ENCODE measurements around the gene UPK1B. TPM values are rescaled to one million over a fixed set of nuclear protein-coding genes. Genes with fewer than 3 reads are reported as not detected.
"Not testable (repeated sequence)": the region's sequence is repeated elsewhere in the genome, so short reads cannot be mapped to it uniquely, and the experiment has no call there.

Gene UPK1B
- 10 to 100 TPM in 1 of 3 donors, 1 to 10 TPM in 2; 7.1 to 13.2 (median 9.1) TPM for polyA plus RNA-seq (ENCODE audit: insufficient read length in 3 of 3)
- long read RNA-seq, donor 1, partial matches to known transcripts = 0 of 3 reads
- long read RNA-seq, donor 1, other reads (novel, unspliced or antisense) = 0 of 3 reads
- long read RNA-seq, donor 2, transcript UPK1B-201 (8 exons, 2,118 nt) = major isoform, 7 of 8 reads
- long read RNA-seq, donor 2, partial matches to known transcripts = 0 of 8 reads
- long read RNA-seq, donor 2, other reads (novel, unspliced or antisense) = 0 of 8 reads
- long read RNA-seq, donor 3, partial matches to known transcripts = 0 of 2 reads
- long read RNA-seq, donor 3, other reads (novel, unspliced or antisense) = 0 of 2 reads
- long read RNA-seq, donor 4, transcript UPK1B-201 (8 exons, 2,118 nt) = major isoform, 10 of 10 reads
- long read RNA-seq, donor 4, partial matches to known transcripts = 0 of 10 reads
- long read RNA-seq, donor 4, other reads (novel, unspliced or antisense) = 0 of 10 reads
- long read RNA-seq, donor 5, transcript UPK1B-201 (8 exons, 2,118 nt) = major isoform, 5 of 5 reads
- long read RNA-seq, donor 5, partial matches to known transcripts = 0 of 5 reads
- long read RNA-seq, donor 5, other reads (novel, unspliced or antisense) = 0 of 5 reads
- long read RNA-seq, donor 6, partial matches to known transcripts = 0 of 4 reads
- long read RNA-seq, donor 6, other reads (novel, unspliced or antisense) = 0 of 4 reads
- long read RNA-seq, donor 7, transcript UPK1B-201 (8 exons, 2,118 nt) = major isoform, 12 of 12 reads
- long read RNA-seq, donor 7, partial matches to known transcripts = 0 of 12 reads
- long read RNA-seq, donor 7, other reads (novel, unspliced or antisense) = 0 of 12 reads
- long read RNA-seq, donor 8 = 0 reads
- long read RNA-seq, donor 9, partial matches to known transcripts = 0 of 4 reads
- long read RNA-seq, donor 9, other reads (novel, unspliced or antisense) = 0 of 4 reads
- long read RNA-seq, donor 10, partial matches to known transcripts = 0 of 1 reads
- long read RNA-seq, donor 10, other reads (novel, unspliced or antisense) = 0 of 1 reads
- long read RNA-seq, donor 11, partial matches to known transcripts = 0 of 1 reads
- long read RNA-seq, donor 11, other reads (novel, unspliced or antisense) = 0 of 1 reads
- long read RNA-seq, donor 12, partial matches to known transcripts = 0 of 3 reads
- long read RNA-seq, donor 12, other reads (novel, unspliced or antisense) = 0 of 3 reads
- long read RNA-seq, donor 13, partial matches to known transcripts = 0 of 2 reads
- long read RNA-seq, donor 13, other reads (novel, unspliced or antisense) = 0 of 2 reads
- long read RNA-seq, donor 14 = 0 reads
- long read RNA-seq, donor 15, transcript UPK1B-201 (8 exons, 2,118 nt) = major isoform, 27 of 27 reads
- long read RNA-seq, donor 15, partial matches to known transcripts = 0 of 27 reads
- long read RNA-seq, donor 15, other reads (novel, unspliced or antisense) = 0 of 27 reads
- long read RNA-seq, donor 16, transcript UPK1B-201 (8 exons, 2,118 nt) = major isoform, 5 of 5 reads
- long read RNA-seq, donor 16, partial matches to known transcripts = 0 of 5 reads
- long read RNA-seq, donor 16, other reads (novel, unspliced or antisense) = 0 of 5 reads

DNA sequence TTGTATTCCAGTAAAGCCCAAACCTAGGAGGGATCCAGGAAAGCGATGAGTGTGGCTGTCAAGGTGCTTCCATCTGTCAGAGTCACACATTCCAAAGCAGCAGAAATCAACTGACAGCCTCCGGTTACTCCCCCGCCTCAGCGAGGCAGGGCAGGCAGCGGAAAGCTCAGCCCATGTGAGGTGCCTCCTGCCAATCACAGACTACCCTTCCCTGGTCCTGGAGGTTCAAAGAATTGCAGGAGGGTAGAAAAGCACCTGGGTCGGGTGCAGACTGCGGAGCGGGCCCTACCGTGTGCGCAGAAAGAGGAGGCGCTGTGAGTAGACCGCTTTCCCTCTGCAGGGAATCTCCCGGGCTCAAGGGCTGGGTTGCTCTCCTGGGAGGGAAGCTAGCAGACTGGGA lies at the start of gene UPK1B:
Gene UPK1B (plus strand): TSS at position 274 of the 400 bp plus-strand sequence. CDS start 13,144 bp downstream, outside the sequence.
- peak; percentile 31 for DNase-seq

DNA sequence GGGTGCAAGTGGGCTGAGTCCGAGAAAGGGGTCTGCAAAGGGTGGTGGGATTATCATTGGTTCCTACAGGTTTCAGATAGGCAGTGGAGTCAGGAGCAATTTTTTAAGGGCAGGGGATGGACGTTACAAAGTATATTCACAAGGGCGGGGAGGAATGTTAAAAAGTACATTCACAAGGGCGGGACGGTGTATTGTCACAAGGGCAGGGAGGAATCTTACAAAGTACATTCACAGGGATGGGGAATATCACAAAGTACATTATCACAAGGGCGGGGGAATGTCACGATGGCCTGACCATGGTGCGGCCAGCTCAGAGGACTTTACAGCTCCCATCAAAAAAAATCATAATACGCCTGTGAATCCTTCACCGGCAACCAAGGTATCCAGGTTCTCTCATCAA lies 48.1 kb upstream of the UPK1B start:
- no peak for DNase-seq

DNA sequence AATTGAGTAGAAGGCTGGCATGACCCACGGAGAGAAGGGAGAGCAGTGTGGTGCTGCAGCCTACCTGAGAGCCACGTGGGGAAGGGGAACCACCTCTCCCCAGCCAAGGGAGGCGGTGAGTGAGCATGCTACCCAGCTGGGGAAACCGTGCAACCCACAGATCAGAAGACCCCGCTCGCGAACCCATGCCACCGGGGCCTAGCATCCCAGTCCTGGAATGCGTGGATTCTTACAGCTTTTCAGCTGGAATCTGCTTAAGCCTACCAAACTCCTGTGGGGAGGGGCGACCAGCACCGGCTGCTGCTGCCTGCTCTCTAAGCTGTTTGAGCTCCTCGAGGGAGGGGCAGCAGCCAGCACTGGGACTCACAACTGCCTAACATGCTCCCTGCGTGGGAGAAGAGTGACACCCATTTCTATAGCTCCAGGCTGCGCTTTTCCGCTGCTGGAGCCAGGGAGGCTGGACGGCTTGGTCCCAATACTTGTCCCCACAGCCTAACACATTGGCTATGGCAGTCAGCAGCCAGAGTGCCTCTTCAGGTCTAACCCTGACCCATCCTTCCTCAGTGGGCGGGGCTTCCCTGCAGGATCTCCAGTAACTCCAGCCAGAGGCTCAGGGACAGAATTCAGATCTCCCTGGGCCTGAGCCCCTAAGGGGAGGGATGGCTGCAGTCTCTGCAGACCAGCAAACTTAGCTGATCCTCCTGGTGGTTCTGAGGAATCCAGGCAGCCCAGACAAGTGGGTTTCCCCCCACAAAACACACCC lies 47.5 kb upstream of the UPK1B start:
- DNase-seq = no peak

DNA sequence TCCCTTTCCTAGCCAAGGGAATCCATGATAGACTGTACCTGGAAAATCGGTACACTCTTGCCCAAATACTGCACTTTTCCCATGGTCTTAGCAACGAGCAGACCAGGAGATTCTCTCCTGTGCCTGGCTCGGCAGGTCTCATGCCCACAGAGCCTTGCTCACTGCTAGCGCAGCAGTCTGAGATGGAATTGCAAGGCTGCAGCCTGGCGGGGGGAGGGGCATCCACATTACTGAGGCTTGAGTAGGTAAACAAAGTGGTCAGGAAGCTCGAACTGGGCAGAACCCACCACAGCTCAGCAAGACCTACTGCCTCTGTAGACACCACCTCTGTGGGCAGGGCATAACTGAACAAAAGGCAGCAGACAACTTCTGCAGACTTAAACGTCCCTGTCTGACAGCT lies 43.1 kb upstream of the UPK1B start:
- DNase-seq = not testable (repeated sequence)

DNA sequence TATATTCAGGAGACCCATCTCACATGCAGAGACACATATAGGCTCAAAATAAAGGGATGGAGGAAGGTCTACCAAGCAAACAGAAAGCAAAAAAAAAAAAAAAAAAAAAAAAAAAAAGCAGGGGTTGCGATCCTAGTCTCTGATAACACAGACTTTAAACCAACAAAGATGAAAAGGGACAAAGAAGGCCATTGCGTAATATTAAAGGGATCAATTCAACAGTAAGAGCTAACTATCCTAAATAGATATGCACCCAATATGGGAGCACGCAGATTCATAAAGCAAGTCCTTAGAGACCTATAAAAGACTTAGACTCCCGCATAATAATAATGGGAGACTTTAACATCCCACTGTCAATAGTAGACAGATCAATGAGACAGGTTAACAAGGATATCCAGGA lies 41.1 kb upstream of the UPK1B start:
- DNase-seq = not testable (repeated sequence)

DNA sequence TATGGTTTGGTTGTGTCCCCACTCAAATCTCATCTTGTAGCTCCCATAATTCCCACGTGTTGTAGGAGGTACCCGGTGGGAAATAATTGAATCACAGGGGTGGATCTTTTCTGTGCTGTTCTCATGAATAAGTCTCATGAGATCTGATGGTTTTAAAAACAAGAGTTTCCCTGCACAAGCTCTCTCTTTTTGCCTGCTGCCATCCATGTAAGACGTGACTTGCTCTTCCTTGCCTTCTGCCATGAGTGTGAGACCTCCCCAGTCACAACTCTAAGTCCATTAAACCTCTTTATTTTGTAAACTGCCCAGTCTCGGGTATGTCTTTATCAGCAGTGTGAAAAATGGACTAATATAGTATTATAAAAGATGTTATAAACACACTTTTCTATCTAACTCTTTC lies 34.0 kb upstream of the UPK1B start:
- not testable (repeated sequence) for DNase-seq

DNA sequence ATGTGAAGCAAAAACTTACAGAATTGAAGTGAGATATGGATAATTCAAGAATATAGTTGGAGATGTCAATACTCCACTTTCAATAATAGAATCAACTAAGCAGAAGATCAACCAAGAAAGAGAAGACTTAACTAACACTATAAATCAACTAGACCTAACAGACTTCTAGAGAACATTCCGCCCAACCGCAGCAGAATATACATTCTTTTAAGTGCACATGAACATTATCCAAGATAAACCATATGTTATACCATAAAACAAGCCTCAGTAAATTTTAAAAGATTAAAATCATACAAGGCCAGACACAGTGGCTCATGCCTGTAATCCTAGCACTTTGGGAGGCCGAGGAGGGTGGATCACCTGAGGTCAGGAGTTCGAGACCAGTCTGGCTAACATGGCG lies 32.9 kb upstream of the UPK1B start:
- no peak for DNase-seq

DNA sequence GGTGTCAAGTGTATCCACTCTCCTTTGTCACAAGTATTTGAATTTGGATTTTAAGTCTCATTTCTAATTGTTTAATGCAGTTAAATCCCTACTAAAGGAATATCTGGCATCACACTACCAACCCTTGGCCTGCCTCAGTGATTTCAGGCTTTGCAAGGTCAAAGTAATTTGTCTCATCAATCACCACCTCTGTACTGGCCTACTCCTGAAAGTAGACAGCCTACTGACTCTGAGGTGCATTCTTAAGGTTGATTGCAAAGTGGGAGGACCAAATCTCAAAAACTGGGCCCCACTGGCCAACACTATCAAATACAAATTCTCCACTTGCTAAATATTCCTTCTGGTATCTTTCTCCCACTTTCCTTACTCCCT lies 28.3 kb upstream of the UPK1B start:
- no peak for DNase-seq

DNA sequence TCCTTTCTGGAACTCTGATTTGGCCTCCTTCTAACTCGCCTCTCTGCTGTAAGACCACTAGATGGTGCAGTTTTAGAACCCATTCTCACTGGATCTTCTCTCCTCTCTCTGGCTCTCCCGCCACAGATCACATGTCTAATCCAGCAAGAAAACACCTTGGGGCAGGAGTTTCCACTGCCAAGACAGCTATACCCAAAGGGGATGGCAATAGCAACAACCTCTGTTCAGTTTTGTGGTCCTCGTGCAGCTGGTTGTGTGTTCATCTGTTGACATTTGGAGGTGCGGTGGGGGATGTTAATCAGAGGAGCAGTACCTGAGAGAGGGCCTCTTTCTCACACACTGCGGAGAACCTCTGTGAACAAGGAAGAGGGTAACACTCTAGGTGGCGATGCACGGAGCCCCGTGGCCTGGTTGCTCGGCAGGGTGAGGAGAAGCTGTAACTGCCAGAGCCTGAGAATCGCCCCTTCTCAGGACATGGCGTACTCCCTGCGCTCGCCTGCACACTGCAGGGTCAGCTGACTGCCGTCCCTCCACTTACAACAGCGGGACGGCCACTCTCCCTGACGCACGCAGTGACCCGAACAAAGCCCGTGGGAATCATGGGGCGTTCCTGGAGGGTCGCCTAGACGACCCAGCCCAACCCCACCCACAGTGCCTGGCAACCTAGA lies 27.8 kb upstream of the UPK1B start, which contains the start of gene TEX55:
Gene TEX55 (plus strand): TSS at position 666 of the 668 bp plus-strand sequence. CDS start 25 bp downstream, outside the sequence.
- DNase-seq = peak; percentile 28

DNA sequence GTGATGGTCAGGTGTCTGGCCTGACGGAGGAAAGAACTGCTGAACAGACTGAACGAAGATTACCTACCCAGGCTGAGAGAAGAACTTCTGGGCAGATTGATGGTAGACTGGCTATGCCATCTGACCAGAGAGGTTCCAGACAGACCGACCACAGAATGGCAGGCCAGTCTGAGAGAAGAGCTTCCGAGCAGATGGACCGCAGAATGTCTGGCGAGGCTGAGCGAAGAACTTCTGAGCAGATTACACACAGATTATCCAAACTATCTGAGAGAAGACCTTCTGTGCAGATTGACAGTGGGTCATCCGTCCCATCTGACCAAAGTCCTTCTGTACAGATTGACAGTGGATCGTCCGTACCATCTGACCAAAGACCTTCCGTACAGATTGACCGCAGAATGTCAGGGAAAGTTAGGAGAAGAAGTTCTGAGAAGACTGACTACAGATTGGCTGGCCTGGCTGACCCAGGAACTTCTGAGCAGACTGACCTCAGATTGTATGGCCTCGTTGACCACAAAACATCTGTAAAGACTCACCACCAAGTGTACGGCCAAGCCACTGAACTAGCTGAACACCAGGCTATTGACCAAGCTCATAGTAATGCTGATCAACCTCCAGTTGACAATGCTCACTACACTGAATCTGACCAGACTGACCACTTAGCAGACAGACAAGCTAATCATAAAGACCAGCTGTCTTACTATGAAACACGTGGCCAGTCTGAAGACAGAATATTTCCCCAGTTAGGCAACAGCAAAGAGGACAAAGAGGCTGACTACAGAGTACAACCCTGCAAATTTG lies 26.6 kb upstream of the UPK1B start:
- DNase-seq = no peak

DNA sequence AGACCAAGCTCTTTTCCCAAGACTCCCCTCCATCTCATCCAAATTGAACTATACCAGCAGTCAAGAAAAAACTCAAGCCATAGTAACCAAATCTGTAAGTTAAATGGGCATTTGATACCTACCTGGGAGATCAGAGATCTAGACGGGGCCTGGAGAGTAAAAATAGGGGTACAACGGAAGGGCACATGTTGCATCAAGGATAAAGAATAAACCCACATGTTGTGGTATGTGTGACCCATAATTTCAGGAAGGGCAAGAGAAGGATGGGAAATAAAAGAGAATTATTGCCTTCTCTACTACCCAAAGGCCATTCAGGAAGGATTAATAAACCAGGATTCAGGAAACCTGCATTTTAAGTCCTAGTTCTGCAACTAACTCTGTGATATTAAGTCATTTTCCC lies 25.9 kb upstream of the UPK1B start:
- DNase-seq = no peak

DNA sequence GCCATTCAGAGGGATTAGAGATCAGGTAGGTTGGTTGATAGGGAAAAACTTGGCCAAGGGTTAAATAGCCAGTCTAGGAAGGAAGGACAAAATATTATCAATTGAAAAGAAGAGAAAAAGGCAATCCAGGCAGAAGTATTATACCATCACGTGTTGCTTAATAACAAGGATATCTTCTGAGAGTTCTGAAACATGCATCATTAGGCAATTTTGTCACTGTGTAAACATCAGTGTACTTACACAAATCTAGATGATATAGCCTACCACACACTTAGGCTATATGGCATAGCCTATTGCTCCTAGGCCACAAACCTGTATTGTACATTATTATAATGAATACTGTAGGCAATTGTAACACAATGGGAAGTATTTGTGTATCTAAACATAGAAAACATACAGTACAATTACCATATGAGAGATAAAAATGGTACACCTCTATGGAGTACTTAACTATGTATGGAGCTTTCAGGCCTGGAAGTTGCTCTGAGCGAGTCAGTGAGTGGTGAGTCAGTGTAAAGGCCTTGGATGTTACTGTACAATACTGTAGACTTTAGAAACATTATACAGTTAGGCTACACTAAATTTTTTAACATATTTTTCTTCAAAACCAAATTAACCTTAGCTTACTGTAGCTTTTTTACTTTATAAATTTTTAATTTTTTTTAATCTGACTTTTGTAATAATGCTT lies 24.8 kb upstream of the UPK1B start:
- no peak for DNase-seq

DNA sequence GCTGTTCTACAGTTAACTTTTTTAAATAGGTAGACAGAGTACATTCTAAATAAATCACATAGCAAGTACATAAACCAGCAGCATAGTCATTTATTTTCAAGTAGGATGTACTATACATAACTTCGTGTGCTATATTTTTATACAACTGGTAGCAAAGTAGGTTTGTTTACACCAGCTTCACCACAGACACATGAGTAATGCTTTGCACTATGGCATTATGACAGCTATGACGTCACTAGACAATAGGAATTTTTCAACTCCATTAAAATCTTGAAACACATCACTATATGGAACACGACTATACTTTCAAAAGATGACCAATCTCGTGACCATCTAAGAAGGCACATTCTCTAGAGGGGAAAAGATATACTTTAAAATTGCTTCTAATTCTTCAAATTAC lies 23.9 kb upstream of the UPK1B start:
- DNase-seq = no peak

DNA sequence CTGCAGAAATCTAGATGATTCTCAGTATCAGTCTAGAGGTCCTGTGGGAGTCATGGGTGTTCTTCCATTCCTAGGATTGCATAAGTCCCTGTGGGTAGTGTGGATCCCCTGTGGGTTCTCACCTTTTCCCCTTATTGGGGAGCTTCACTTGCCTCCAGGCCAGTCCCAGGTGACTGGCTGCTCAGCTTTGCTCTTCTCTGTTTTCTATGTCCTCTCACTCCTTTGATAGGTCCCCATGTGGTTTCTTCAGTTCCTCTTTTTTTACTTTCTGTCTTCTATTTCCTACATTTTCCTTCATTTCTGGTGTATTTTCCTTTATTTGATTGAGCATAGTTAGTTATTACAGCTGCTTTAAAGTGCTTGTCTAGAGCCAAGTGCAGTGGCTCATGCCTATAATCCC lies 16.5 kb upstream of the UPK1B start:
- DNase-seq = no peak

DNA sequence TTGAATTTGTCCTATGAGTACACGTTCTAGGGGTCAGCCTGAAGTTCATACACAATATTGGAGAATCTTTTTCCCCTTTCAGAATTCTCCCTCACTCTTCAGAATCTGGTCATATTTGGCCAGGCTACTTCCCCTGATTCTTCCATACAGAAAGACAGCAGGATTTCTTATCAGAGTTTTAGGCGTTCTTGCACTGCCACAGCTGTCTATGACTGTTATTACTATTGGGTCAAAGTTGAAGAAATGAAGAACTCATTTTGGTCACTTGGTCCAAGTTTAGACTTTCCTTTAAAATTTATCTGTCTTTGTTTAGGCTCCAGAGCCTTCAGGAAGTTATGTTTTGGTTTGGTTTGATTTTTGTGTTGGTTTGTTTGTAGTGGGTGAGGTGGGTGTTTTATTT lies 15.4 kb upstream of the UPK1B start:
- DNase-seq = no peak

DNA sequence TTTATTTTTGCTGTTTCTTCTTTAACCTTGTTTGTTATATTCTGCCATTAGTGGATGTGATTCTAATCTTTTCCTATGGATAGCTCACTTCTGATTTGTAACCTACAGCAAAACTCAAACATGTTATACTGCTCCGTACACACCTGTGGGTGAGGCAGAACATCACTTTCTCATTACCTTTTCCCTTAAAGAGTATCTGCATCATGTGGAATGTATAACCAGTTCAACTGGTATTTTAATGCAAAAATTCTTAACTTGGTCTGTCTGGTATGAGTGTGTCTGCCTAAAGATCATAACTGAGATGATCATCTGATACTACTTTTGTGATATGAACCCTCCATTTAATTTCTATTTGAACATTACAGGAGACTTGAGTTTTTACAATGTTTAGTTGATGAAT lies 13.0 kb upstream of the UPK1B start:
- DNase-seq = no peak

DNA sequence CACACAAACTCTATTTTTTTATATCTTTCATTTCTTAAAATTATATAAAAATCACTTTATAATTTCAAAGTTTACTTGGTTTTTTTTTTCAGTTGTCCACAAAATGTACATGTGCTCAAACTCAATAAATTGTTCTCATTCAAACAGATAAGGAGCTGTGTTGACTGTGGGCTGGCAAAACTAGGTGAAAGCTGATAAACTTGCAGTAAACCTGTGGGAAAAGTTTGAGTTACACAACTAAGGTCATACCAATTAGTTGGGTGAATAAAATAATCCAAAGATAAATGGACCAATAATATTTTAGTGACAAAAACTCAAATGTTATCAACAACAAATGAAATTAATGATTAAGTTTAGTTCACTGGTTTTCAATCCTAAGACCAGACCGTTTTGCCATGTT lies 12.6 kb upstream of the UPK1B start:
- no peak for DNase-seq

DNA sequence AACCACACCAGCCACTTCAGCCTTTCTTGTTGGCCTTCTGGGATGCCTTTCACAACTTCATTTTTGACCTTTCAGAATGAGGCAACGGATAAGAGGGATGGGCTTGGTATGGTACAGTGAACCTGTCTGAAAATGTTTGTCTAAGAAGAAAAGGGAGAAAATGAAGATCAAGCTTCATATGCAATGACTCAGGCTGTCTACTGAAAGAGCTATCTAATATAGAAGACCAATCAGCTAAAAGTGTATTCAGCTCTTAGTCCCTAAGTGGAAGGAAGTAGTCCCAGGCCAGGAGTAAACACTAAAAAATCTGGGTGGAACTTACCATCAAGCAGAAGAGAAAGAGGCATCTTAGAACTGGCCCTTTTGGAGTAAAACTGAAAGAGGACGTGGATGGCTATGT lies 12.2 kb upstream of the UPK1B start:
- no peak for DNase-seq
